Osteoblast (primary cell): Measurements from ENCODE around the gene BORCS8. TPM values are rescaled to one million over a fixed set of nuclear protein-coding genes. Genes with fewer than 3 reads are reported as not detected.

Experiments used
- DNase-seq: peaks from one replicate; pipeline ENCODE4 v3.0.0; 2011; ENCODE audit warnings: low spot score, mixed read lengths; ENCODE audit not compliant: insufficient read length; ENCODE audit errors: missing footprints
- H2AFZ ChIP-seq: 2 replicates; pipeline ENCODE4 v1.6.0; 2011; ENCODE audit warnings: mild to moderate bottlenecking, low read length
- H3K27ac ChIP-seq: 2 replicates; pipeline ENCODE4 v1.5.1; 2011; ENCODE audit warnings: mild to moderate bottlenecking, low read depth, low read length, moderate library complexity
- H3K27me3 ChIP-seq: 2 replicates; pipeline ENCODE4 v1.6.0; 2012; ENCODE audit warnings: mild to moderate bottlenecking, control low read depth, inconsistent platforms, low read length, moderate library complexity; ENCODE audit not compliant: insufficient read depth
- H3K36me3 ChIP-seq: 2 replicates; pipeline ENCODE4 v1.5.1; 2011; ENCODE audit warnings: mild to moderate bottlenecking, low read length, control low read depth, moderate library complexity; ENCODE audit not compliant: insufficient read depth
- H3K4me1 ChIP-seq: 2 replicates; pipeline ENCODE4 v1.5.1; 2011; ENCODE audit warnings: mild to moderate bottlenecking, low read length, control low read depth, moderate library complexity; ENCODE audit not compliant: insufficient read depth
- H3K4me2 ChIP-seq: 2 replicates; pipeline ENCODE4 v1.6.0; 2011; ENCODE audit warnings: mild to moderate bottlenecking, low read length; ENCODE audit not compliant: insufficient read depth
- H3K4me3 ChIP-seq: fragments of 200-600 bp; sonication (generic); 3 replicates; pipeline ENCODE4 v1.5.1; 2012; ENCODE audit warnings: mild to moderate bottlenecking, low read length, inconsistent platforms; ENCODE audit not compliant: insufficient read depth
- H3K79me2 ChIP-seq: 2 replicates; pipeline ENCODE4 v1.6.0; 2012; ENCODE audit warnings: mild to moderate bottlenecking, low read length, control low read depth, inconsistent platforms; ENCODE audit not compliant: insufficient read depth
- H3K9me3 ChIP-seq: 2 replicates; pipeline ENCODE4 v1.5.1; 2011; ENCODE audit warnings: low read depth, low read length, control low read depth
- H4K20me1 ChIP-seq: 2 replicates; pipeline ENCODE4 v1.6.0; 2012; ENCODE audit warnings: mild to moderate bottlenecking, low read length, control low read depth; ENCODE audit not compliant: insufficient read depth
- total RNA-seq: library from RNA; depleted of rRNA; stranded (reverse); fragments of >200 nt; gene quantifications from 2 replicates; pipeline ENCODE4 v1.2.3, GENCODE V29; 2012
- TF ChIP-seq, protein P1 (sequence below): IDR thresholded peaks from 2 replicates; pipeline ENCODE4 v1.5.1; 2011; ENCODE audit warnings: mild to moderate bottlenecking, low read depth, low read length, moderate library complexity; ENCODE audit errors: extremely low read depth

The BORCS8 gene
- total RNA-seq, 1 donor: 17.4 TPM

GRCh38 chr19:19209372-19209771 is 17.4 kb upstream of the BORCS8 start:
- Histone ChIP-seq H3K4me1 (no peaks in the 10 kb centered on the region), H4K20me1 (no peaks in the 10 kb centered on the region), H3K27ac (no peak overlapping the region), H3K4me2 (no peak overlapping the region), H3K9me3 (no peaks in the 10 kb centered on the region), H3K79me2 (no peaks in the 10 kb centered on the region), H3K27me3 (peaks cover 23% of the 10 kb centered on the region), H3K4me3 (no peak overlapping the region), H3K36me3 (no peaks in the 10 kb centered on the region), H2AFZ (no peak overlapping the region)
- peak; percentile 17 for DNase-seq
- TF ChIP-seq, protein P1, sequence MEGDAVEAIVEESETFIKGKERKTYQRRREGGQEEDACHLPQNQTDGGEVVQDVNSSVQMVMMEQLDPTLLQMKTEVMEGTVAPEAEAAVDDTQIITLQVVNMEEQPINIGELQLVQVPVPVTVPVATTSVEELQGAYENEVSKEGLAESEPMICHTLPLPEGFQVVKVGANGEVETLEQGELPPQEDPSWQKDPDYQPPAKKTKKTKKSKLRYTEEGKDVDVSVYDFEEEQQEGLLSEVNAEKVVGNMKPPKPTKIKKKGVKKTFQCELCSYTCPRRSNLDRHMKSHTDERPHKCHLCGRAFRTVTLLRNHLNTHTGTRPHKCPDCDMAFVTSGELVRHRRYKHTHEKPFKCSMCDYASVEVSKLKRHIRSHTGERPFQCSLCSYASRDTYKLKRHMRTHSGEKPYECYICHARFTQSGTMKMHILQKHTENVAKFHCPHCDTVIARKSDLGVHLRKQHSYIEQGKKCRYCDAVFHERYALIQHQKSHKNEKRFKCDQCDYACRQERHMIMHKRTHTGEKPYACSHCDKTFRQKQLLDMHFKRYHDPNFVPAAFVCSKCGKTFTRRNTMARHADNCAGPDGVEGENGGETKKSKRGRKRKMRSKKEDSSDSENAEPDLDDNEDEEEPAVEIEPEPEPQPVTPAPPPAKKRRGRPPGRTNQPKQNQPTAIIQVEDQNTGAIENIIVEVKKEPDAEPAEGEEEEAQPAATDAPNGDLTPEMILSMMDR: no peak

GRCh38 chr19:19207637-19208572 is 16.0 kb upstream of the BORCS8 start:
- Histone ChIP-seq H3K4me3 (no peak overlapping the region), H3K79me2 (peaks cover under 1% of the 10 kb centered on the region), H4K20me1 (no peaks in the 10 kb centered on the region), H3K27ac (no peak overlapping the region), H3K27me3 (peaks cover 19% of the 10 kb centered on the region), H3K36me3 (no peaks in the 10 kb centered on the region), H3K4me2 (no peak overlapping the region), H3K9me3 (no peaks in the 10 kb centered on the region), H2AFZ (no peak overlapping the region), H3K4me1 (peaks cover 3% of the 10 kb centered on the region)
- TF ChIP-seq, protein P1: no peak
- peak; percentile 57 for DNase-seq

- no peaks in the 10 kb centered on the region for H4K20me1 ChIP-seq
- peaks cover 13% of the 10 kb centered on the region for H3K27me3 ChIP-seq
- H3K4me2 ChIP-seq: no peak overlapping the region
- H3K27ac ChIP-seq: no peak overlapping the region
- H3K4me3 ChIP-seq: no peak overlapping the region
- no peak overlapping the region for H2AFZ ChIP-seq
- peak; percentile 58 for DNase-seq
- H3K9me3 ChIP-seq: no peaks in the 10 kb centered on the region
- H3K4me1 ChIP-seq: peaks cover 11% of the 10 kb centered on the region
- TF ChIP-seq, protein P1: no peak
- no peaks in the 10 kb centered on the region for H3K36me3 ChIP-seq
- peaks cover 8% of the 10 kb centered on the region for H3K79me2 ChIP-seq
Measured at GRCh38 chr19:19206938-19207337, 15.0 kb upstream of the BORCS8 start.
